H1 (cell line): Measurements from ENCODE around the gene RHO. TPM values are rescaled to one million over a fixed set of nuclear protein-coding genes. Genes with fewer than 3 reads are reported as not detected.
"Not testable (repeated sequence)": the region's sequence is repeated elsewhere in the genome, so short reads cannot be mapped to it uniquely, and the experiment has no call there.

Experiments used
- CTCF ChIA-PET: fragments of 300-600 bp; sonication (Branson Sonifier 250); formaldehyde crosslinking; loops from one replicate; lab custom pipeline; 2021; ENCODE audit not compliant: partially characterized antibody; lab: Charles Lee
- POLR2A ChIA-PET: fragments of 300-600 bp; sonication (Branson Sonifier 250); formaldehyde crosslinking; loops from one replicate; lab custom pipeline; 2021; ENCODE audit warnings: inconsistent platforms; ENCODE audit not compliant: partially characterized antibody; lab: Charles Lee
- DNase-seq, 2 experiments: peaks; one replicate each; pipeline versions ENCODE4 v3.0.0 to v3.0.0-alpha.2; 2010 to 2022; ENCODE audit warnings: low spot score in 2 of 2, low read depth in 1 of 2, mixed read lengths in 1 of 2
- FAIRE-seq: peaks from 2 replicates; lab custom pipeline; 2011; peaks lifted over from hg19 to GRCh38; lab: Jason Lieb, UNC
- H2AFZ ChIP-seq: 2 replicates; pipeline ENCODE4 v1.8.1; 2012; ENCODE audit warnings: low read length, inconsistent platforms
- H2AK5ac ChIP-seq: 2 replicates; pipeline ENCODE4 v1.6.1; 2013; ENCODE audit warnings: low read depth, low read length
- H2BK120ac ChIP-seq: replicated peaks from 2 replicates; pipeline ENCODE3; 2013; ENCODE audit warnings: low read depth, low read length, inconsistent platforms
- H2BK12ac ChIP-seq: 2 replicates; pipeline ENCODE4 v1.6.1; 2013; ENCODE audit warnings: low read depth, low read length
- H2BK15ac ChIP-seq: 2 replicates; pipeline ENCODE4 v1.6.1; 2013; ENCODE audit warnings: low read length
- H2BK20ac ChIP-seq: 2 replicates; pipeline ENCODE4 v1.6.1; 2013; ENCODE audit warnings: low read length
- H2BK5ac ChIP-seq: 2 replicates; pipeline ENCODE4 v1.6.1; 2013; ENCODE audit warnings: low read depth, low read length
- H3K14ac ChIP-seq: 2 replicates; pipeline ENCODE4 v1.6.1; 2013; ENCODE audit warnings: inconsistent platforms; ENCODE audit not compliant: insufficient read length
- H3K18ac ChIP-seq: 2 replicates; pipeline ENCODE4 v1.6.1; 2013; ENCODE audit warnings: low read length; ENCODE audit errors: extremely low read depth
- H3K23ac ChIP-seq: 2 replicates; pipeline ENCODE4 v1.6.1; 2013; ENCODE audit warnings: inconsistent platforms; ENCODE audit not compliant: insufficient read length
- H3K23me2 ChIP-seq: 2 replicates; pipeline ENCODE4 v1.6.1; 2013; ENCODE audit warnings: low read depth, low read length
- H3K27ac ChIP-seq: 2 replicates; pipeline ENCODE4 v1.6.1; 2011; ENCODE audit warnings: low read depth, low read length, inconsistent platforms
- H3K27me3 ChIP-seq, 4 experiments: replicated peaks in 1 of 4; 1 replicate in 1 of 4; 2 replicates in 3 of 4; pipeline versions ENCODE4 v1.6.1 to v1.8.1; 2011 to 2013; ENCODE audit warnings: low read length in 3 of 4, mild to moderate bottlenecking in 3 of 4, inconsistent platforms in 2 of 4, mixed read lengths in 2 of 4, moderate library complexity in 1 of 4; ENCODE audit not compliant: control insufficient read depth in 3 of 4, insufficient read depth in 3 of 4; ENCODE audit errors: extremely low read depth in 1 of 4
- H3K36me3 ChIP-seq, 4 experiments: 2 replicates each; pipeline versions ENCODE4 v1.6.1 to v1.8.1; 2011 to 2013; ENCODE audit warnings: mild to moderate bottlenecking in 4 of 4, low read length in 3 of 4, moderate library complexity in 2 of 4, control low read depth in 1 of 4, inconsistent platforms in 1 of 4; ENCODE audit not compliant: insufficient read depth in 4 of 4, control insufficient read depth in 2 of 4
- H3K4ac ChIP-seq: replicated peaks from 2 replicates; pipeline ENCODE3; 2013; ENCODE audit warnings: low read length, low read depth, mixed read lengths, inconsistent platforms; ENCODE audit not compliant: insufficient read length
- H3K4me1 ChIP-seq, 4 experiments: replicated peaks in 1 of 4; 1 replicate in 1 of 4; 2 replicates in 3 of 4; pipeline versions ENCODE4 v1.6.1 to v1.8.1; 2011 to 2013; ENCODE audit warnings: low read length in 3 of 4, inconsistent platforms in 2 of 4, mixed read lengths in 1 of 4; ENCODE audit not compliant: insufficient read depth in 4 of 4, control insufficient read depth in 3 of 4
- H3K4me2 ChIP-seq, 2 experiments: 2 replicates each; pipeline versions ENCODE4 v1.6.1 to v1.8.1; 2011 to 2013; ENCODE audit warnings: low read depth in 2 of 2, low read length in 2 of 2, control low read depth in 1 of 2, inconsistent platforms in 1 of 2, mild to moderate bottlenecking in 1 of 2; ENCODE audit not compliant: insufficient read depth in 1 of 2
- H3K4me3 ChIP-seq, 4 experiments: fragments of 200-600, 300-600 bp in 1 of 4; sonication (generic), shearing (Covaris generic), sonication (Bioruptor Twin) in 1 of 4; 2 replicates each; pipeline versions ENCODE4 v1.5.1 to v1.8.1; 2011 to 2016; ENCODE audit warnings: low read length in 4 of 4, low read depth in 3 of 4, control low read depth in 2 of 4, inconsistent platforms in 2 of 4, mild to moderate bottlenecking in 2 of 4, mixed read lengths in 1 of 4, moderate library complexity in 1 of 4; ENCODE audit not compliant: insufficient read depth in 2 of 4; ENCODE audit errors: extremely low read depth in 1 of 4
- H3K56ac ChIP-seq: replicated peaks from 2 replicates; pipeline ENCODE3; 2013; ENCODE audit warnings: low read depth, mild to moderate bottlenecking, mixed read lengths, low read length, inconsistent platforms; ENCODE audit not compliant: insufficient read length
- H3K79me1 ChIP-seq: 2 replicates; pipeline ENCODE4 v1.6.1; 2013; ENCODE audit warnings: low read depth, low read length, control low read depth
- H3K79me2 ChIP-seq, 2 experiments: 2 replicates each; pipeline versions ENCODE4 v1.6.1 to v1.8.1; 2012 to 2013; ENCODE audit warnings: low read length in 2 of 2, mild to moderate bottlenecking in 2 of 2, inconsistent platforms in 1 of 2; ENCODE audit not compliant: insufficient read depth in 2 of 2, control insufficient read depth in 1 of 2
- H3K9ac ChIP-seq, 4 experiments: replicated peaks in 1 of 4; 1 replicate in 1 of 4; 2 replicates in 3 of 4; pipeline versions ENCODE4 v1.6.1 to v1.8.1; 2011 to 2013; ENCODE audit warnings: low read depth in 3 of 4, low read length in 3 of 4, control low read depth in 2 of 4, mild to moderate bottlenecking in 2 of 4, moderate library complexity in 2 of 4, inconsistent platforms in 1 of 4; ENCODE audit errors: extremely low read depth in 1 of 4
- H3K9me3 ChIP-seq, 2 experiments: 2 replicates each; pipeline versions ENCODE4 v1.6.1 to v1.8.1; 2012 to 2013; ENCODE audit warnings: mild to moderate bottlenecking in 2 of 2, moderate library complexity in 2 of 2, control low read depth in 1 of 2, inconsistent platforms in 1 of 2, low read depth in 1 of 2, low read length in 1 of 2, mixed read lengths in 1 of 2; ENCODE audit not compliant: insufficient read depth in 2 of 2
- H4K20me1 ChIP-seq, 2 experiments: replicated peaks in 1 of 2; 2 replicates each; pipeline versions ENCODE3 to v1.8.1; 2011 to 2013; ENCODE audit warnings: inconsistent platforms in 2 of 2, low read length in 2 of 2, mild to moderate bottlenecking in 1 of 2; ENCODE audit not compliant: insufficient read depth in 2 of 2, control insufficient read depth in 1 of 2
- H4K5ac ChIP-seq: 2 replicates; pipeline ENCODE4 v1.6.1; 2013; ENCODE audit warnings: low read length, low read depth, mixed read lengths, inconsistent platforms; ENCODE audit not compliant: insufficient read length
- H4K8ac ChIP-seq: 2 replicates; pipeline ENCODE4 v1.8.0; 2013; ENCODE audit warnings: mild to moderate bottlenecking, moderate library complexity, low read length, inconsistent platforms; ENCODE audit not compliant: insufficient read depth; ENCODE audit errors: extremely low read depth
- H4K91ac ChIP-seq: replicated peaks from 2 replicates; pipeline ENCODE3; 2013; ENCODE audit warnings: low read length, mixed read lengths, inconsistent platforms; ENCODE audit not compliant: insufficient read length
- WGBS, 2 experiments: shearing (Covaris generic) in 1 of 2; methylation state at CpG; one replicate each; pipeline versions ENCODE4 v1.1.6 to v1.1.7; 2013 to 2015; ENCODE audit warnings: low lambda C conversion rate in 2 of 2, mixed read lengths in 2 of 2, inconsistent platforms in 1 of 2, low coverage in 1 of 2, missing lambda C conversion rate in 1 of 2; ENCODE audit not compliant: insufficient replicate concordance in 2 of 2, insufficient coverage in 1 of 2, insufficient read length in 1 of 2; ENCODE audit errors: extremely low coverage in 1 of 2, missing lambda C conversion rate in 1 of 2; 5-methylcytosine and 5-hydroxymethylcytosine counted together
- polyA plus RNA-seq, 7 experiments: library from polyadenylated mRNA; depleted of rRNA in 3 of 7; stranded (reverse) in 5 of 7; unstranded in 2 of 7; fragments of >200 nt in 5 of 7; fragments of 200-250 nt in 2 of 7; gene quantifications; 1 replicate in 5 of 7; 2 replicates in 1 of 7; 4 replicates in 1 of 7; pipeline versions ENCODE4 v1.2.1 to v1.2.3, GENCODE V29; 2011 to 2013; ENCODE audit warnings: missing spikeins in 2 of 7, mixed read lengths in 2 of 7
- total RNA-seq: library from RNA; stranded (reverse); fragmentation: NEBNext Ultra II Directional; extraction: Animal tissue kit (Norgen Biotek cat#: 25700); gene quantifications from 2 replicates; pipeline ENCODE4 v1.2.1, GENCODE V29; 2021

The RHO gene
- total and polyA plus RNA-seq, 2 of the 8 experiments (the other 6 are each of a cell fraction or from before 2014, with no cell fraction given), result not detected

DNA sequence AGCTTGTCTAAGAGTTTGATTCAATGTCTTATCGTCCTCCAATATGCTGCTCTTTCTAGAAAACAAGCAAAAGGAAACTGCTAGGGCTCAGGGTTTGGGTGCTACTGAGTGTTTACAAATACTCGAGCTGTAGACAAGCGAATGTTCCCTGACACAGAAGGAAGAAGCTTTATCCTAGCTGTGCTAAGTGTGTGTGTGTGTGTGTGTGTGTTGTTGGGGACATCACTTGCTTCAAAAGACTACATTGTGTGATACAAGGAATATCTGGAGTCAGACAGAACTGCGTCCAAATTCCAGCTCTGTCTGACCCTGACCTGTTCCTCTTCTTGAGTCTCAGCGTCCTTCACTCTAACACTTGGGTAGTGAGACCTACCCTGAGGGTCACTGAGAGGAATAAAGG, 33.9 kb upstream of the RHO start:
- H3K23me2 ChIP-seq, FAIRE-seq, H4K91ac ChIP-seq, H2BK15ac ChIP-seq, H2AFZ ChIP-seq, H3K4me3 ChIP-seq, H3K9me3 ChIP-seq, H2AK5ac ChIP-seq, H2BK120ac ChIP-seq, DNase-seq, H3K79me2 ChIP-seq, H3K27me3 ChIP-seq, H4K8ac ChIP-seq, H3K14ac ChIP-seq, H4K5ac ChIP-seq, H3K4ac ChIP-seq, H2BK20ac ChIP-seq, H3K56ac ChIP-seq, H3K4me1 ChIP-seq, POLR2A ChIA-PET, H3K27ac ChIP-seq, H4K20me1 ChIP-seq, H3K79me1 ChIP-seq, H2BK5ac ChIP-seq, H3K23ac ChIP-seq, H3K4me2 ChIP-seq, H3K18ac ChIP-seq, H3K9ac ChIP-seq, H3K36me3 ChIP-seq: not testable (repeated sequence)
- peak overlapping the region; percentile 18; the same call in 1 of the 2 replicates for H2BK12ac ChIP-seq
- CTCF ChIA-PET, result interaction anchor here (1.3 to 11.2 kb wide), 5 partner anchors 9 to 330 kb away, joined by 3 to 93 read pairs (median 5); no protein-coding TSS in a partner anchor
- 94% methylated on average over 5 of the region's 5 CpGs; no CpG with 5 or more reads in 1 of the 2 experiments for WGBS, 2 experiments

DNA sequence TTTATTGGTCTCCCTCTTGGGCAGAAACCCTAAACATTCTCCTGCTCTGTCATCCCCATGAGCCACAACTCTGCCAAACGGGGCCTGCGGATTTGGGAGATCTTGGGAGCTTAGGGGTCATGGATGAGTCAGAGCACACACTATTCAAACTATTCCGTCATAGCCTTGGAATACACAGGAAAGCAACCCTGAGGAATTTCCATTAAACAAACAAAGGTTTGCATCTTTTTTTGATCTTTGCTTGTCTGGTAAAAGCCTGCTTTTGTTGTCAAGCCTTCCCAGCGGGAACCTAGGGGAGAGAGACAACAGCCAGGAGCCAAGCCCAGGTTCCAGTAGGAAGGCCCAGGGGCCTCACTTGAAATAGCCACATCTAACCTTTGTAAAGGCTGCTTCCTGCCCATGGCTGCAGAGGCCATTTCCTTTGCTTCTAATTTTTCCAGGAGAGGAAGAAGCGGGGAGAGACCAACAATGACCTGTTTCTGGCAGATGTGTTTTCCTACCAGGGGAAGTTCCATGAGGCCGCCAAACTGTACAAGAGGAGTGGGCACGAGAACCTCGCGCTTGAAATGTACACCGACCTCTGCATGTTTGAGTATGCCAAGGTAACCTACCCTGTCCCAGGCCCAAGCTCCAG, 33.3 kb upstream of the RHO start:
- H3K79me1 ChIP-seq, H3K4me3 ChIP-seq, H3K9me3 ChIP-seq, H3K23me2 ChIP-seq, H3K14ac ChIP-seq, H3K27me3 ChIP-seq, POLR2A ChIA-PET, H3K4ac ChIP-seq, DNase-seq, H2AK5ac ChIP-seq, H4K5ac ChIP-seq, H2BK5ac ChIP-seq, H3K56ac ChIP-seq, H2BK15ac ChIP-seq, H3K27ac ChIP-seq, H2AFZ ChIP-seq, H3K36me3 ChIP-seq, H3K79me2 ChIP-seq, H4K91ac ChIP-seq, H3K18ac ChIP-seq, H3K4me2 ChIP-seq, H4K8ac ChIP-seq, H2BK120ac ChIP-seq, H3K9ac ChIP-seq, H3K4me1 ChIP-seq, H2BK20ac ChIP-seq, H4K20me1 ChIP-seq, H3K23ac ChIP-seq: not testable (repeated sequence)
- 77% methylated on average over 8 of the region's 10 CpGs; no CpG with 5 or more reads in 1 of the 2 experiments for WGBS, 2 experiments
- peak overlapping the region; percentile 90 for H2BK12ac ChIP-seq
- CTCF ChIA-PET, result interaction anchor here (1.3 to 11.2 kb wide), 3 partner anchors 10 to 86 kb away, joined by 3 to 93 read pairs (median 5); no protein-coding TSS in a partner anchor
- FAIRE-seq, result peak; percentile 93
